HepG2 (cell line): Measurements from ENCODE around the gene AGRN. TPM values are rescaled to one million over a fixed set of nuclear protein-coding genes. Genes with fewer than 3 reads are reported as not detected.
"Not testable (repeated sequence)": the region's sequence is repeated elsewhere in the genome, so short reads cannot be mapped to it uniquely, and the experiment has no call there.

Experiments used
- ATAC-seq: fragments of 200-7000 bp; cut with Tn5 transposase; 3 replicates; pipeline ENCODE4 v1.9.1; 2020; ENCODE audit warnings: mild to moderate bottlenecking, moderate library complexity
- BruUV-seq: library from RNA; stranded (reverse); fragments of 400-500 nt; replicated peaks from 2 replicates; lab custom pipeline; 2021; lab: Mats Ljungman, UMichigan
- CTCF ChIA-PET: fragments of 300-600 bp; formaldehyde crosslinking; extraction: SDS; loops from one replicate; lab custom pipeline; 2021; ENCODE audit warnings: low total read pairs, inconsistent platforms, low intra/inter-chr PET ratio; lab: Yijun Ruan, JAX
- POLR2A ChIA-PET: fragments of 350-600 bp; sonication (Branson Sonifier 250); formaldehyde crosslinking; loops from one replicate; lab custom pipeline; 2020; ENCODE audit warnings: antibody characterized with exemption, inconsistent platforms; lab: Yijun Ruan, JAX
- DNase-seq: peaks from one replicate; pipeline ENCODE4 v3.0.0-alpha.2; 2015; ENCODE audit warnings: low spot score
- FAIRE-seq: peaks from 3 replicates; lab custom pipeline; 2011; peaks lifted over from hg19 to GRCh38; lab: Jason Lieb, UNC
- H2AFZ ChIP-seq: one replicate; pipeline ENCODE4 v1.6.1; 2011; ENCODE audit warnings: low read length, inconsistent platforms
- H3K27ac ChIP-seq: fragments of 300-600 bp; 3 replicates; pipeline ENCODE4 v1.8.0; 2011; ENCODE audit warnings: mixed run types, mild to moderate bottlenecking, mixed read lengths, low read length, inconsistent platforms; ENCODE audit not compliant: insufficient read depth; ENCODE audit errors: extremely low read length
- H3K27me3 ChIP-seq, 2 experiments: fragments of 200-600 bp in 1 of 2; 2 replicates in 1 of 2; 3 replicates in 1 of 2; pipeline versions ENCODE4 v1.6.0 to v1.8.0; 2011; ENCODE audit warnings: low read length in 2 of 2, mild to moderate bottlenecking in 2 of 2, moderate library complexity in 2 of 2, inconsistent platforms in 1 of 2; ENCODE audit not compliant: insufficient read depth in 2 of 2, control insufficient read depth in 1 of 2
- H3K36me3 ChIP-seq, 2 experiments: fragments of 200-600 bp in 1 of 2; replicated peaks in 1 of 2; 2 replicates in 1 of 2; 3 replicates in 1 of 2; pipeline versions ENCODE4 v1.5.1 to v1.8.0; 2011; ENCODE audit warnings: low read length in 2 of 2, inconsistent platforms in 1 of 2; ENCODE audit not compliant: insufficient read depth in 2 of 2, control insufficient read depth in 1 of 2
- H3K4me1 ChIP-seq: 2 replicates; pipeline ENCODE4 v1.5.1; 2012; ENCODE audit warnings: low read length, inconsistent platforms; ENCODE audit not compliant: insufficient read depth
- H3K4me2 ChIP-seq: 2 replicates; pipeline ENCODE4 v1.6.0; 2011; ENCODE audit warnings: low read depth, low read length, inconsistent platforms
- H3K4me3 ChIP-seq, 3 experiments: fragments of 200-600 bp in 1 of 3; sonication (generic), shearing (Covaris generic) in 1 of 3; replicated peaks in 1 of 3; 2 replicates each; pipeline ENCODE4 v1.5.1; 2011 to 2016; ENCODE audit warnings: low read length in 3 of 3, inconsistent platforms in 2 of 3, low read depth in 2 of 3, mild to moderate bottlenecking in 2 of 3, control low read depth in 1 of 3, mixed read lengths in 1 of 3; ENCODE audit not compliant: insufficient read depth in 1 of 3
- H3K79me2 ChIP-seq: one replicate; pipeline ENCODE4 v1.6.1; 2011; ENCODE audit warnings: low read length, inconsistent platforms; ENCODE audit not compliant: insufficient read depth
- H3K9ac ChIP-seq: 2 replicates; pipeline ENCODE4 v1.6.0; 2011; ENCODE audit warnings: mild to moderate bottlenecking, low read depth, low read length, inconsistent platforms; ENCODE audit not compliant: insufficient read depth
- H3K9me3 ChIP-seq: 2 replicates; pipeline ENCODE4 v1.5.1; 2012; ENCODE audit warnings: mild to moderate bottlenecking, low read length
- H4K20me1 ChIP-seq: 2 replicates; pipeline ENCODE4 v1.6.0; 2011; ENCODE audit warnings: inconsistent platforms, mild to moderate bottlenecking, low read length, moderate library complexity; ENCODE audit not compliant: insufficient read depth
- DR1 ChIP-seq: sonication (generic); formaldehyde crosslinking; IDR thresholded peaks from 2 replicates; pipeline ENCODE4 v1.8.0; 2021; ENCODE audit warnings: mild to moderate bottlenecking, missing genetic modification reagents, inconsistent platforms
- EED ChIP-seq: sonication (generic); formaldehyde crosslinking; IDR thresholded peaks from 2 replicates; pipeline ENCODE4 v1.5.0; 2020; ENCODE audit warnings: mild to moderate bottlenecking, missing genetic modification reagents
- MEF2D ChIP-seq: sonication (generic); formaldehyde crosslinking; IDR thresholded peaks from 2 replicates; pipeline ENCODE4 v1.5.1; 2020; ENCODE audit warnings: mild to moderate bottlenecking, missing genetic modification reagents
- SRSF9 ChIP-seq: fragments of 200-400 bp; formaldehyde crosslinking; IDR thresholded peaks from 2 replicates; pipeline ENCODE4 v1.6.1; 2018; ENCODE audit warnings: borderline replicate concordance, mild to moderate bottlenecking, low read depth, low read length; ENCODE audit not compliant: insufficient read depth, poor library complexity, severe bottlenecking
- ZC3H13 ChIP-seq: sonication (generic); formaldehyde crosslinking; IDR thresholded peaks from 2 replicates; pipeline ENCODE4 v1.8.1; 2023; ENCODE audit warnings: mild to moderate bottlenecking, missing genetic modification reagents, moderate library complexity
- ZNF562 ChIP-seq: sonication (generic); formaldehyde crosslinking; IDR thresholded peaks from 2 replicates; pipeline ENCODE4 v1.8.0; 2022; ENCODE audit warnings: missing genetic modification reagents, borderline replicate concordance
- WGBS: methylation state at CpG from one replicate; pipeline ENCODE4 v1.1.6; 2017; ENCODE audit warnings: low lambda C conversion rate; 5-methylcytosine and 5-hydroxymethylcytosine counted together
- in situ Hi-C: cut with HindIII; loops from 2 replicates; pipeline ENCODE4 v1.10.0; 2017; ENCODE audit warnings: low pct_unique_long_range_greater_than_20kb; ENCODE audit not compliant: extremely low pct_ligation_motif_present
- intact Hi-C: fragments of 100-400 bp; cut with micrococcal nuclease; formaldehyde crosslinking; loops from one replicate; pipeline ENCODE4 v1.10.0; 2022; ENCODE audit not compliant: unreplicated experiment
- polyA plus RNA-seq, 8 experiments: library from polyadenylated mRNA; depleted of rRNA in 3 of 8; stranded (reverse) in 7 of 8; unstranded in 1 of 8; fragments of >200 nt; fragmentation: Illumina TruSeq in 4 of 8; extraction: Trizol in 4 of 8; gene quantifications; 2 replicates each; pipeline versions ENCODE4 v1.2.1 to v1.2.3, GENCODE V29; 2011 to 2016; ENCODE audit warnings: low read depth in 4 of 8, missing spikeins in 1 of 8, mixed read lengths in 1 of 8; ENCODE audit not compliant: insufficient read depth in 1 of 8
- total RNA-seq, 5 experiments: library from RNA; depleted of rRNA; stranded (reverse); fragments of >200 nt; fragmentation: Illumina TruSeq; extraction: Trizol; gene quantifications; 2 replicates each; pipeline ENCODE4 v1.2.3, GENCODE V29; 2016; ENCODE audit warnings: low read depth in 1 of 5

The AGRN gene
- total and polyA plus RNA-seq, 2 of the 13 experiments (the other 11 are each of a cell fraction or from before 2014, with no cell fraction given): 29.8 to 65.2 TPM

DNA sequence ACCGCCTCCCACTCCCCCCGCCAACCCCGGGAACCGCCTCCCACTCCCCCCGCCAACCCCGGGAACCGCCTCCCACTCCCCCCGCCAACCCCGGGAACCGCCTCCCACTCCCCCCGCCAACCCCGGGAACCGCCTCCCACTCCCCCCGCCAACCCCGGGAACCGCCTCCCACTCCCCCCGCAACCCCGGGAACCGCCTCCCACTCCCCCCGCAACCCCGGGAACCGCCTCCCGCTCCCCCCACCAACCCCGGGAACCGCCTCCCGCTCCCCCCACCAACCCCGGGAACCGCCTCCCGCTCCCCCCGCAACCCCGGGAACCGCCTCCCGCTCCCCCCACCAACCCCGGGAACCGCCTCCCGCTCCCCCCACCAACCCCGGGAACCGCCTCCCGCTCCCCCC, 43.1 kb upstream of the AGRN start:
- intact Hi-C loops, H2AFZ ChIP-seq, H3K9me3 ChIP-seq, FAIRE-seq, H3K4me2 ChIP-seq, H3K79me2 ChIP-seq, H4K20me1 ChIP-seq, H3K9ac ChIP-seq, H3K4me3 ChIP-seq, ATAC-seq, BruUV-seq, DNase-seq, H3K36me3 ChIP-seq, in situ Hi-C loops, H3K27ac ChIP-seq: not testable (repeated sequence)
- H3K4me1 ChIP-seq: peaks cover 33% of the 10 kb centered on the region
- WGBS: 64% methylated on average over 19 of the region's 39 CpGs
- ChIA-PET CTCF (interaction anchor here (1.4 kb wide), 1 partner anchor 72 kb away, joined by 5 read pairs; no protein-coding TSS in a partner anchor), POLR2A (interaction anchor here (1.1 to 1.5 kb wide), 2 partner anchors 10 to 30 kb away, joined by 3 to 11 read pairs; partner anchors contain the start of gene PLEKHN1)
- peaks cover 12 to 30% of the 10 kb centered on the region in 2 experiments for H3K27me3 ChIP-seq

GRCh38 chr1:978069-978834, 41.7 kb upstream of the AGRN start:
- TF ChIP-seq ZNF562 (CRISPR knock-in tag) (no peak), MEF2D (CRISPR knock-in tag) (no peak), ZC3H13 (CRISPR knock-in tag) (0 out of 2 replicates have a peak, but pooled peaks have one; percentile 24), SRSF9 (no peak), DR1 (CRISPR knock-in tag) (no peak), EED (CRISPR knock-in tag) (0 out of 2 replicates have a peak, but pooled peaks have one; percentile 30)
- Histone ChIP-seq H2AFZ (no peak overlapping the region), H3K4me3 (no peak overlapping the region; a peak in 1 of 6 replicates), H3K36me3 (no peaks in the 10 kb centered on the region), H3K9ac (no peak overlapping the region), H4K20me1 (no peaks in the 10 kb centered on the region), H3K4me2 (peak overlapping the region; percentile 12; the same call in 1 of the 2 replicates), H3K4me1 (peaks cover 47% of the 10 kb centered on the region), H3K79me2 (no peaks in the 10 kb centered on the region), H3K27me3 (peaks cover 18 to 45% of the 10 kb centered on the region in 2 experiments), H3K27ac (no peak overlapping the region), H3K9me3 (no peaks in the 10 kb centered on the region)
- no peak for DNase-seq
- ChIA-PET CTCF (no interaction called here), POLR2A (no interaction called here)
- in situ Hi-C loops (no loop called here), intact Hi-C loops (no loop called here)
- no peak for FAIRE-seq
- BruUV-seq: no TSS peak
- ATAC-seq: no peak
- WGBS: 57% methylated on average over 14 of the region's 44 CpGs
